Measurements from ENCODE around the gene CLCN6.

Gene CLCN6

DNA sequence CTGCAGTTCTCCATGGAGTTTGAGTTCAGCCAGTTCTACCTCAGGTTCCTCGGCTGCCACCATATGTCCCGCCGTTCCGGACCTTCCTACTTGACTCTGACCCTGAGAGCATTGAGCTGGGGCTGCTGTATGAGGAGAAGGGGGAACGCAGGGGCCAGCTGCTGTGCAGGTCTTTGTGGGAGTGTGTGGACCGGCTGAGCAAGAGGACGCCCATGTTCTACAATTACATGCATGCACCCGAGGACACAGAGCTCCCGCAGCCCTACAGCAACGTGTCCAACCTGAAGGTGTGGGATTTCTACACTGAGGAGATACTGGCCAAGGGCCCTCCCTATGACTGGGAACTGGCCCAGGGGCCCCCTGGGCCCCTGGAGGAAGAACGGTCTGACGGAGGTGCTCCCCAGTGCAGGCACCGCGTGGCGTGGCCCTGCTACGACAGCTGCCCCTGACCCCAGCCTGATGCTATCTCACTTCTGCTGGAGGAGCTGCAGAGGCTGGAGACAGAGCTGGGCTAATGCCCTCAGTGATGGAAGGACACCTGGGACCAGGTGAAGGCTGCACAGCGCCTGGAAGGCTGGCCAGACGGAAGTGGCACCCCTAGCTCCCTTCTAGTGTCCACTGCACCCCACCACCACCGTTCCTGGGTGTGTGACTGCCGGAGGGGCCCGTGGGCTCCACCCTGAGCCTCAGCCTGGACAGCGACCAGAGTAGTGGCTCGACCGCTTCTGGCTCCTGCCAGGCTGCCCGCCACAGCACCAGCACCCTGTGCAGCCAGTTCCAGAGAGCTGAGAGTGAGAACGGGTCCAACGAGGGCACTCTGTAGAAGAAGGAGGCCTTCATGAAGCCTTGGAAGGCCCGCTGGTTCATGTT lies 73.6 kb downstream of the CLCN6 start:
- no peak for DNase-seq (ENCODE audit: low read depth)

DNA sequence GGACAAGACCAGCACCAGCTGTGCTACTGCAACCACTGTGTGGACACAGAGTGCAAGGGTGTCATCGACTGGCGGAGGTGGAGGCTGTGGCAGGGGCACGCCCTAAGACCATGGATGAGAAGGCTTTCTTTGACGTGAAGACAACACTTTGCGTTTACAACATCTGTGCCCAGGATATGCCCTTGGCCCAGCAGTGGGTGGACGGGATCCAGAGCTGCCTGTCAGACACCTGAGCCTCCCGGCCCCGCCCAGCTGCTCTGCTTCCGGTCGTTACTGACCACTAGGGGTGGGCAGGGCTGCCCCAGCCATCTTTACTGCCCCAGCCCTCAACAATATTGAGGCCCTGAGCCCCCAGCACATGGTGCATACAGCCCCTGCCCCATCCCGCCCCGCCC lies 74.2 kb downstream of the CLCN6 start:
- no peak for DNase-seq (ENCODE audit: low read depth)

GRCh38 chr1:11880911-11881748 lies 75.1 kb downstream of the CLCN6 start:
- no peak for DNase-seq (ENCODE audit: low read depth)

DNA sequence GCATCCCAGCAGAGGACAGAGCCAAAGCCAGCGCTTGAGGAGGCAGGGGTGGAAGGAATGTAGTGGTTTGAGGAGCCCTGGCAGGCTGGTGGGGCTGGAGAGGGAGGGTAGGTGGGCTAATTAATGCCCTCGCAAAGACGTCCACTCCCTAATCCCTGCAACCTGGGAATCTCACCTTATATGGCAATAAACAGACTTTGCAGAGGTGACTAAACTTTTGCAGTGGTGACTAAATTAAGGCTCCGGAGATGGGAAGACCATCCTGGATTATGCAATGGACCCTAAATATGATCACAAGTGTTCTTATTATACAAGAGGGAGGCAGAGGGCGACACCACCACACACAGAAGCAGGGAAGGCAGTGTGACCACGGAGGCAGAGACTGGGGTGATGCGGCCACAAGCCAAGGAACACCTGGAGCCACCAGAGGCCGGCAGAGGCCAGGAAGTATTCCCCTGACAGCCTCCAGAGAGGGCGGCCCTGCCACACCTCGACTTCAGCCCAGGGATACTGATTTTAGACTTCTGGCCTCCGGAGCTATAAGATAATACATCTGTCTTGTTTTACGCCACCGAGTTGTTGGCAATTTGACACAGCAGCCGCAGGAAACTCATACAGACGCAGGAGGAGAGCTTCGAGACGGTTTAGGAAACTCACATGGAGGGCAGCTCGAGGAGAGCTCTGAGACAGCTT lies 75.9 kb downstream of the CLCN6 start:
- DNase-seq (ENCODE audit: low read depth): no peak

- no peak for DNase-seq (ENCODE audit: low read depth)
Observed at GRCh38 chr1:11882814-11883538, 77.0 kb downstream of the CLCN6 start.

GRCh38 chr1:11885916-11886315 lies 79.9 kb downstream of the CLCN6 start:
- DNase-seq (ENCODE audit: low read depth): no peak

DNA sequence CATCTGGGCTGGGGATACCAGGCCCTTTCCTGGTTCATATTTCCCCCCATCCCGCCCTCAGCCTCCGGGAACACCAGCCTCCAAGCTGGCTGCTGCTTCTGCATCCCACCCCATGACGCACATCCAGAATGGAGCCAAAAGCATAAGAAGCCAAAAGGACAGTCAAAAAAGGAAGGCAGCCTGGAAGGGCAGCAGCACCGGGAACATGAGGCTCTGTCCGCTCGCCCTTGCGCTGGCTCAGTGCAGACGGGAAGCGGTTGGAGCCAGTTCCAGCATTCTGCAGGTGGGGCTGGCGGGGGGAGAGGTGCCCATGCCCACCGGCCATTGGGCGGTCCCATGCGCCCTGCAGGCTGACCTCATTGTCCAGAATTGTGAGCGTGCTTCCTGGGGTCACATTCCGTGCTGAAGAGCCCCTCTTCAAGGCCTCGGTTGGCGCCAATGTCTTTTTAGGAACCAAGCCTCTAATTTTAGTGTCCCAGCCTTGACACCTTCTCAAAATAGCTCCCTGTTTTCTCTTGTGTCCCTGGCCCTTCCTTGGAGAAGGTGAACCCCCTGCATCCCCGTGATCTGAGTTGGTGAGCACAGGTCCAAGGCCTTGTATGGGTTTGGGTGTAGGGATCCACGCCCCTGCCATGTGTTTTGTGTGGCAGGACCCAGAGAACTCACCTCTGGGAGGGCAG lies 81.1 kb downstream of the CLCN6 start:
- no peak for DNase-seq (ENCODE audit: low read depth)

DNA sequence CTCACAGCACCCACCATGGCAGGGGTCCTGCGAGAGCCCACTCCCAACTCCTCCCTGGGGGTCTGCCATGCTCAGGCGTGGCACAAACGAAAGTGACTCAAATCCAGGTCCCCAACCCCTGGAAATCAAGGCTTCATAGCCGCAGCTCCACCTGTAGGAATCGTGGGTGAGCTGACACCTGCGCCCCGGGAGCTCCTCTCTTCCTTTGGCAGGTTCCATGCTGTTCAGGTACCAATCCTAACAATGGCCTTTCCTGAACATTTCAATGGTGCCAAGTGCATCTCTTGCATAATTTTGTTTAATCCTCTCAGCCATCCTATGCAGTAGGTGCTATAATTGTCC lies 81.6 kb downstream of the CLCN6 start:
- no peak for DNase-seq (ENCODE audit: low read depth)

GRCh38 chr1:11888206-11888876 lies 82.3 kb downstream of the CLCN6 start:
- no peak for DNase-seq (ENCODE audit: low read depth)

GRCh38 chr1:11888877-11889208 lies 82.9 kb downstream of the CLCN6 start:
- no peak for DNase-seq (ENCODE audit: low read depth)

DNA sequence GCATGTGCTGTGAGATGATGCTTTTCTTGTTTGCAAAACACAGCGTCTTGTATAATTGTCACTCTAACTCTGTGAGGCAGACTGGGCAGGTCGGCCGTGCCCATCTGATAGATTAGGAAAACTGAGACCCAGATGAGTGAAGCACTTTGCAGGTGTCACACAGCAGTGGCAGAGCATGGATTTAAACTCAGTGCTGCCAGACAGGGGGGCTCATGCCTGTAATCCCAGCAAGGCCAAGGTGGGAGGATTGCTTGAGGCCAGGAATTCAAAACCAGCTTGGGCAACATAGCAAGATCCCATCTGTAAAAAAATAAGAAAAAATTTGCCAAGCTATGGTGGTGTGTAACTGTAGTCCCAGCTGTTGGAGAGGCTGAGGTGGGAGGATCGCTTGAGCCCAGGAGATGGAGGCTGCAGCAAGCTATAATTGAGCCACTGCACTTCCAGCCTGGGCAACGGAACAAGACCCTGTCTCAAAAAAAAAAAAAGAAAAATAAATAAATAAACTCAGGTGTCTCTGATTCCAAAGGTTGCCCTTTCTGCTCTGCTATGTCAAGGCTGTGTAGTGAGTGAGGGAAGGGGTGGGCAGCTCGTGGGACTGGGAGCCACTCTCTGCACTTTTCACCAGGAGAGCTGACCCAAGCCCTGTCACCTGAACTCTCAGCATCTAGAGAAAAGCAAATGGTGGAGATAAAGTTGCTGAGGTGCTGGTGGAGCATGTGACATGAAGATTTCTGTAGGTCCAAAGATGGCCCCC lies 85.6 kb downstream of the CLCN6 start:
- DNase-seq (ENCODE audit: low read depth): no peak

Data from HS-5 (cell line).